ENCODE data around the gene SKIC3.

The SKIC3 gene

DNA sequence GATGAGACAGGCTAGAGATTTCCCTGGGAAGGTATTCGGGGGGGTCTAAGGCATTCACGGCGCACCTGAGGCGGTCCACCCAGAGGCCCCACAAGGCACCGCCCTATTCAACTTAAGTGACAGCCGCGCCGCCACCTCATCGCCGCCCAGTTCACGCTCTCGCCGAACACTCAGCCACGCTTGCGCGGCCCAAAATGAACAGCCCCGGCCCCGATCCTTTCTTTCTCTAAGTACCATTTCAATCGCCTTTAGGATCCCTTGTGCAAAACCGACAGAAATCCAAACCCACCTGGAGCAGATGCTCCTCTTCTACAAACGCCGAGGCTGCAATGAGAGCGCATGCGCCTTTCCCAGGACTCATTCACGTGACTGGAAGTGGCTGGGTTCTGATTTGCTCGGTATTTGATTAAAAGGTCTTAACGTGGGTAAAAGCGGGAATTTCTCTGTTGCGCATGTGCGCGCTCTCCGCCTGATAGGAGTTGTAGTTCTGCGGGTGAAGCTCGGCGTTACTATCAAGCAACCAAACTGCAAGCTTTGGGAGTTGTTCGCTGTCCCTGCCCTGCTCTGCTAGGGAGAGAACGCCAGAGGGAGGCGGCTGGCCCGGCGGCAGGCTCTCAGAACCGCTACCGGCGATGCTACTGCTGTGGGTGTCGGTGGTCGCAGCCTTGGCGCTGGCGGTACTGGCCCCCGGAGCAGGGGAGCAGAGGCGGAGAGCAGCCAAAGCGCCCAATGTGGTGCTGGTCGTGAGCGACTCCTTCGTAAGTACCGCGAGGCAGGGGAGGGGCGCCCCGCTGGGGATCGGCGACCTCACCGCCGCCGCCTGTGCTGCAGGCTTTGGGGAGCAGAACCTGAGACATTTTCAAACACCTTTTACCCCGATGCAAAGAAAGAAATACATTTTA, at the start of gene SKIC3, which contains the start of gene ARSK:
Gene SKIC3 (minus strand): TSS at position 331 of the 902 bp plus-strand sequence. CDS start 7,827 bp downstream, outside the sequence.
Gene ARSK (plus strand): TSS at position 455 of the 902 bp plus-strand sequence. CDS start 178 bp downstream, at position 633.
- DNase-seq (ENCODE audit: low read depth), result peak; percentile 99

DNA sequence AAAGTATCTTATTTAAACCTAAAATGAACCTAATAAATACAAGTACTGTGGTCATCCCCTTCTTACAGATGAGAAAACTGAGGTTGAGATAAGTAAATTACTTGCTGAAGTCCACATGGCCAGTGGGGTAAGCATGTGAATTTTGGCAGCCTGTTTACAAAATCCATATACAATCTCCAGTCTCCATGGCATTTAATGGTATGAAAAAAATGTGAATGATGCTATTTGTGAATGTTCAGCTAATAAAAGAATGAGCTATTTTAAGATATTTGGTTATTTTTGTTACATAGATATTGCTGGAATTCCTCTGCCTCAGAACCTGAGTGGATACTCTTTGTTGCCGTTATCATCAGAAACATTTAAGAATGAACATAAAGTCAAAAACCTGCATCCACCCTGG, 45.8 kb upstream of the SKIC3 start:
- DNase-seq (ENCODE audit: low read depth), result peak; percentile 64

DNA sequence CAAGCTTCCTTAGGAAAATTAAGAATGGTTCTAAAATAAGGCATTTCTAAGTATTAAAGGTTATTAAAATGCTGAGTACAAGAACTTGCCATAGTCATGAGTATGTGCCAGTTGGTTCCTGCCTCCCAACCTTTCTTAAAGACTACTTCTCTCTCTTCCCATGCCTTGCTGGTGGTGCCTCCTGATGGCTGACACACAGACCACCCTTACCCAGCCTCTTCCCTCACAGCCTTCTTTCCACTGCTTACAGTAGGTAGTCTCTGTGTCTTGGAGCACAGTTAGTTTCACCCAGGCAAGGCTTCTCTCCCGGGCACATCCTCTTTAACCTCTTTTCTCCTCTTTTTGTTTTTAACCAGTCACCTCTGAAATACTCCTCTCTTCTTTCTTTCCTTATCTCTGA, 44.5 kb upstream of the SKIC3 start:
- DNase-seq (ENCODE audit: low read depth), result no peak

DNA sequence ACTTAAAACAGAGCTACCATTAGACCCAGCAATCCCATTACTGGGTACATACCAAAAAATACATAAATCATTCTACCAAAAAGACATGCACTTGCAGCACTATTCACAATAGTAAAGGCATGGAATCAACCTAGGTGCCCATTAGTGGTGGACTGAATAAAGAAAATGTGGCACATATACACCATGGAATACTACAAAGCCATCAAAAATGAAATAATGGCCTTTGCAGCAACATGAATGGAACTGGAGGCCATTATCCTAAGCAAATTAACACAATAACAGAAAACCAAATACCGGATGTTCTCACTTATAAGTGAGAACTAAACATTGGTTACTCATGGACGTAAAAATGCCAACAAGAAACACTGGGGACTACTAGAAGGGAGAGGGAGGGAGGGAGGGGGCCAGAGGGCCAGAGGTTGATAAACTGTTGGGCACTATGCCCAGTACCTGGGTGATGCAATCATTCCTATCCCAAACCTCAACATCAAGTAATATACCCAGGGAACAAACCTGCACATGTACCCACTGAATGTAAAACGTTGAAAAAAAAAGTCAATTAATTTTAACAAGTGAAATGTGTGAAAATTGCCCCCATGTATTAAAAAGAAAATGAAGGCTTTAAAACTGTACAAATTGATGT, 40.6 kb upstream of the SKIC3 start:
- DNase-seq (ENCODE audit: low read depth), result no peak

DNA sequence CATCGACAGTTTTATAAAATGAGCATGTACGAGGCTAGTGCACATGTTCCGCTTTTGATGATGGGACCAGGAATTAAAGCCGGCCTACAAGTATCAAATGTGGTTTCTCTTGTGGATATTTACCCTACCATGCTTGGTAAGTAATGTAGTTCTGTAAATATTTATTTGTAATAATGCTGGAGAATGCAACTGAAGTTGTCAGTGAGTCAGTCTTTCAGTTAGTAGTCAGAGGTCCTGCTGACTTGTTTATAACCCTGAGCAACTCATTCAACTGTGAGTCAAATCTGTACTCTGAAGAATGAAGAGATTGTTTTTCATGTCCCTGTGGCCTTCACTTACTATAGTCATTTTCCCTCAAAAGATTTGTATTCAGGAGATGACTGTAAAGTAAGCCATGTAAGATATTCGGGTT, 36.7 kb upstream of the SKIC3 start:
- DNase-seq (ENCODE audit: low read depth), result peak; percentile 97

DNA sequence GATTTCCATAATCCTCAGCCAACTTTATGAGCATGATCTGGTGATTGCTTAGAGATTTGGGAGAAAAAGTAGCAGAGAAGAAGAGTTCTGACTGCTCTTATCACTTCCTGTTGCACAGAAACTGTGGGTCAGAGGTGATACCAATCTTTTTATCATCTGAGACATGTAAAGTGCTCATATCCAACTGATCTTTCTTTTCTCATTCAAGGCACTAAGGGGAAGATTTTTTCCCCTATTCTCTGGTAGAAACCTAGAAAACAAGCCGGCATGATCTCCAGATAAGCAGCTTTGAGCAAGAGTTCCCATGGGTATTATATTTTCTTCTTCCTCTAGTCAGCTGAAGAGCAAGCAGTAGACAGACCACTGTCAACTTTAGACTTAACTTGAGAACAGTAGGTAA, 36.1 kb upstream of the SKIC3 start:
- peak; percentile 26 for DNase-seq (ENCODE audit: low read depth)

DNA sequence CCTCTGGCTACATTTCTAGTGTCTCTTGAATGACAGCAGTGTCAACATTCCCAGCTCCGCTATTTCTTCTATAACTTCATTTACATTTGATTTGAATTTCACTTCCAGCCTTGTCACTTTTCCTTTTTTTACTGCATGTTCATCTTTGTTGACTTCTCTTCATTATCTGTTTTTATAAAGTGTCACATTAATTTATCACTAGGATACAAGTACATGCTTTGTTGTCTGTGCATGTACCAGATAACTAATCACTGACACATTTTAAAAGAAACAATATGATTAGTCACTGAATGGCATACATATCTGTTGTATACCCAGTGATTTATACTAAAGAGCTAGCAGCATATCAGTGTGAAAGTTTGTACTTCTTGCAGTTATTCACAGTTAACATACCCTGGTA, 29.2 kb upstream of the SKIC3 start:
- DNase-seq (ENCODE audit: low read depth), result no peak

DNA sequence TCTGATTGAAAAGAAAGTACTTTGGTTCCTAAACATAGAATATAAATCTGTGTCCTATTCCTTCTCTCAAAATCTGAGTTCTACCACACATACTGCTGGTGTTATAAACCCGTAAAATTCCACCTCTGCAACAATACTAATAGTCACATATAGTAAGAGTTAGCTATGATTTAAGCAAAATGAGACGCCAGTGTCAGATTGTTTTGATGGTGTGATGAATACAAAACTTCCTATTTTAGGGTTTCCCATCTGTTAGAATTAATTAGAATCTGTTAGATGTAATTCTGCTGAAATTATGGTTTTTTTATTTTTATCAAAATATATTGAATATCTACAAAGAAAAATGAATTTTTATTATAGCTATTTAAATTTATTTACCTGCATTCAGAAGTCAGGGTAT, 26.8 kb upstream of the SKIC3 start:
- no peak for DNase-seq (ENCODE audit: low read depth)

DNA sequence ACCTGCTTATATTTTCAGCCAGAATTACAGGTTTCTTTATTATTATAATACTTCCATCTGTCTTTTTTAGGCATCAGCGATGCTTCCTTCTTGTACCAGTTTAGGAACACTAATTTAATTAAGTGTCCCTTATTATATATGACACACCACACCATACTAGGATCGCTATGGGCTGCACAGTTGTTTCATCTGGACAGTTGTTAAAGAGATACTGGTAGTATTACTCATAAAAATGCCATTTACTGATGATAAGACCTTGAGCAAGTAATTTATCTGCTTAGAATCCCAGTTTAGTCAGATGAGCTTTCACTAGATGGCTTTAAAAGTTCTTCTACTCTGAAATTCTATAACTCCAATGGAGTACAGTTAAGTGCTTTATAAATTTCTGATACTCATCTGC, 17.2 kb upstream of the SKIC3 start:
- no peak for DNase-seq (ENCODE audit: low read depth)

DNA sequence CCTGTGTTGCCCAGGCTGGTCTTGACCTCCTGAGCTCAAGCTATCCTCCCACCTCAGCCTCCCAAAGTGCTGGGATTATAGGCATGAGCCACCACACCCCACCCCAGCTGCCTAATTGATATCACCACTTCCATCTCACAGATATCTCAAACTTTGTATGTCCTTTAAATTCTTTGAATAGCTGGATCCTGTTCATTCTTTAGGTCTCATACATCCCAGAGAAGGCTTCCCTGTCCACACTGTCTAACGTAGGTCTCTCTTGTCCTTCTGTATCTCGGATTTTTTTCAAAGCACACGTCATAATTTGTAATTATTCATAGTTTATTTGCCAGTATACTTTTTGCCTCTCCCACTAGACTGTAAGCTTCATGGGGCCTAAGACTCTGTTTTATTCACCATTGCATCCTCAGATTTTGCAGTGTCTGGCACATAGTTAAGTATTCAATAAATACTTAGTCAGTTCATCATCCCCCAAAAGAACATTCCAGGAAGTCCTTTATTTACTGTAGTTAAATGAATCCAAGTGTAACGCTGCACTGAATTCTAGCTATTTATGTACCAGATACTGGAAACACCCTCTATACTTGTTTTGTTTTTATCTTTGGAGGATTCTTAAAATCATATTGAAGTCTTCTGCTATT, 10.6 kb upstream of the SKIC3 start:
- peak; percentile 81 for DNase-seq (ENCODE audit: low read depth)

DNA sequence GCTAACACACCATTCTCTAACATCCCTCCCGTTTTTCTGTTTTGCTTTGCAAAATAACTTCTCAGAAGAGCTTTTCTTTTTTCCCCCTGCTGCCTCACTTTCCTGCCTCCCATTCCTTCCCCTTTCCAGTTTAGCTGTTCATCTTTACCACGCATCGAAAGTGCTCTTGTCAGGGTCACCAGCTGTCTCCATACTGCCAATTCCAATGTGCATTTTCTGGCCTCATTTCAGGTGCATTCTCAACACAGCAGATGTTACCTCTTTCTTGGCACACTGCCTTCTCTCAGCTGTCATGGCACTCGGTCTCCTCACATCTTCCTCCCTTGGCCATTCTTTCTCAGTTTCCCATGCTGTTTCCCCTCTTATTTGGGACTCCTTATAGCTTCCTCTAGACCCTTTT, 9.7 kb upstream of the SKIC3 start:
- DNase-seq (ENCODE audit: low read depth), result peak; percentile 18

DNA sequence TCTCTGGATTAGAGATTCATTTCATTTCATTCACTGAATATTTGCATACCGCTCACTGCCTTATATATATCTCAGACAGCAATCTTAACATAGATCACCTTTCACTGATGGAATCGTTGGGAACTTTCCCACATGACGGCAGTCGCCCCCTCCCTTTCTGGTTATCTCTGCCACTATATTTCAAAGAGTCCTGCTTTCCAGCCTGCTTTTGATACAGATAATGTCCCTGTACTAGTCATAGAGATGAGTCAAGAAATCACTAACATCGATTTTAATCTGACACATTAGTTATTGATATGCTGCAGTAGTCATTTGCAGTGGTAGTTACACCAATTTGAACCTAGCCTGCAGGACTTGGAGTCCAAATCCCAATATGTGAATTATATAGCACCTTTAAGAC, 8.6 kb upstream of the SKIC3 start:
- DNase-seq (ENCODE audit: low read depth), result no peak

DNA sequence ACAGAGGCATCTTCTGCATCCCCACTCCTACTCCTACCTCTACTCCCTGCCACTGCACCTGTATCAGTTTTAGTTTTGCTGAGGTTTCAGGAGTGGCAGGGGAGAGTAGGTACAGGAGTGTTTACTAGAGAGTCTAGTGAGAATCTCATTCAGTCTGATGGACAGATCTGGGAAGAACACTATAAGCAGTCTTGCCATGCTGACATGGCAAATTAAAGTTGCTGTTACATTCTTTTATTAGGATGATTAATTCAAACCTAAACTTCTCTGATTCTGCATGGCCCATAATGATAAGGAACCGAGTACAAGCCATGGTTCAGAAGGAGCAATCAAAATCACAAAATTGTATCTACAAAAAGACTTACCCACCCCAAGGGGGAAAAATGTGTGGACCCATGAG, 7.5 kb upstream of the SKIC3 start:
- DNase-seq (ENCODE audit: low read depth), result no peak

DNA sequence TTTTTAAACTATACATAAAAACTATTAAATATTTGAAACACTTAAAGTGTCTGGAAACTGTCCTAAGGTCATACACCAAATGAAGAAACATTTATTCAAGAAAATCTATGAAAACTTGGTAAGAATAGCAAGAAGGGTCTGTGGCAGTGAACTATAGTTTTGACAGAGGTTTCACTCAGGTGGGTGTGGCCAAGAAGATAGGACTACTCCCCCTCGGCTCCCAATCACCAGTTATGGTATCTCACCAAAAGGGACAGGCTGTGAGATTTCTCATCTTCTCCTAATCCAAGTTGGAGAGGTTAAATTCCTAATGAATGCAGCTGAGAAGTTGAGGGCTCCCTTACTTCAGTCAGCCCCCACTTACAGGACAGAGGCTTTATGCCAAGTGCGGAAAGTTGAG, 3.1 kb upstream of the SKIC3 start:
- DNase-seq (ENCODE audit: low read depth), result no peak

DNA sequence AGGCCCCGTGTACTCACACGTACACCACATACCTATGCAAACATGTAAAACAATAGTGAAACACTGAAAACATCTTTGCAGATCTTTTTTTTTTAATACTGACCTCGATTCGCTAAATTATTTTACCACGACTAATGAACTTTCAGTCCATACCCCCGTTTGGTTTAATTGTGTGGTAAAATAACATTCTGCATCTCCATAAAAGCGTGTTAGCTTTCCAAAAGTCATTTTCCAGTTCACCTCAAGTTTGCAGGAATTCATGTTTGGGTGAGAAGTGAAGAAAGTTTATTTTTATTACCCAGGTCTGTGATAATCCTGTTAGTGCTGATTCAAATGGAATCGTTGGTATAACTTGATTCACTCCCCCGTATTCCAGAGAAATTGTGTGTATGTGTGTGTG, 776 bp upstream of the SKIC3 start:
- DNase-seq (ENCODE audit: low read depth), result peak; percentile 16

DNA sequence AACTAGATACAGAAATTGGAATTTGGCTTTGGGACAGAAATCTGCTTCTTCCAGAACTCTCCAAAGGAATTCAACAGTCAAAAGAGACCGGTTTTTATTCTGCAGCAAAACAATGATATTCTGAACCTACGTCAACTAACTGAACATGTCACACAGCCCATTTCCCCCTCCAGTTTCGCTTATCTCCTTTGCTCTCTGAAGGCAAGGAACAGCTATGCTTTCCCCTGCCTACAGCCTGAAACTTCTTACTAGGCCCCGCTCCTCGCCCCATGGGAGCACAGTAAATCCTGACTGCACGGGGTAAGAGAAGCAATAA, 488 bp downstream of the SKIC3 start:
- DNase-seq (ENCODE audit: low read depth), result no peak

DNA sequence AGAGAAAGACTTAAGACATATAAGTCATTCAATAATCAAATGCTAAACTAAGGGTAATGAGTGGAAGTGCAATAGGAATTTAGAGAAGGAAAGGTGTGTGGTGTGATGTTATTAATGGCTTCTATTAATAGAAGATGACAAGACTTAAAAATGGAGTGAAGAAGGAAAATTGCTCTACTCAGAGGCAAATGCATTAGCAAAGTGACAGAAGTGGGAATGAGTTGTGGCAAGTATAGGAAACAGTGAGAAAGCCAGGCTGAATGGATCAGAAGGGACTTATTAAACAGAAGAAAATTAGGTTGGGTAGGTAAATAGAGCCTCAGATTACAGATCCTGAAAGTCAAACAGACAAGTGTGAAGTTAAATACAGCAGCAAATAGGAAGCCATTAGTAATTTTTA, 5.7 kb downstream of the SKIC3 start:
- no peak for DNase-seq (ENCODE audit: low read depth)

DNA sequence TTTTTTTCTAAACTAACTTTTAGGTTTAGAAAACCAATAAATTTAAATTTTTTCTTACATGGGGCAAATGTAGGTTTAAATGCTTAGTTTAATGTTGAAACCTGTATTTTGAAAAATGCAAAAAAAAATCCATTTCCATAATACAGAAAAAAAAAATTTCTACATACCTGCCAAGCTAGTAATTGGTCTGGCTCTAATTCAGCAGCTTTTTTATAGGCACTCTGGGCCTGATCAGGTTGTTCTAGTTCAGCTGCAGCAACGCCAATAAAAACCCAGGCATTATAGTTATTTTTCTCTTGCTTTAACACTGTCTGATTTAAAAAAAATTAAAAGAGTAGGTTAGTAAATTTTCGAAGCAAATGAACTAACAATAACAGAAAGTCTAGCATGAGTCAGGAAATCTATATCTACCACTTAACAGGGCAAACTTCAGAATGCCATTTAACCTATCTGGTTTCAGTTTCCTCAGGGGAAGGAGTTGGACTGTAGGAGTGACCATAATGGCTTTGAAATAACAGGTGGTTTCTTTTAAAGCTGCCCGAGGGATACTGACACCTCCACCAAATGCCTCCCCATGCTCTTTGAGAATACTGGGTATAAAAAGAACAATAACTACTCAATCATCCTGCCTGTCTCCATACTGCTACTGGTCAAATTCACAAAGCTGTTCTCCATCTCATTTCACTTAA, 11.6 kb downstream of the SKIC3 start:
- peak; percentile 30 for DNase-seq (ENCODE audit: low read depth)

DNA sequence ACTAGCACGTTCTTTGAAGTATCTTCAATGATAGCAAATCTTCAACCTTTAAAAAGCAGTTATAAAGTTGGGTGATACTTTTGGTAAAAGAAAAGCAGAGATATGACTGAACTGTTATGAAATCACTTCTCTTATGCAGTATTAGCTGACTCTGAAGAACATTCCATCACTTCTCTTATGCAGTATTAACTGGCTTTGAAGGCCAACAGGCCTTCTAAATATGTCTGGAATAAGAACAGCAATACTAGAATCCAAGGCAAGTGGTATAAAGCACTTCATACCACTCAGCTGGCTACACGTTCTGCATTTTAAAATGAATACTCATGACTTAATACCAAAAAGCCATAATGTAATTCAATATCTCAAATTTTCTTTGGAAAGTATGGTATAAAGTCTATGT, 17.3 kb downstream of the SKIC3 start:
- peak; percentile 71 for DNase-seq (ENCODE audit: low read depth)

DNA sequence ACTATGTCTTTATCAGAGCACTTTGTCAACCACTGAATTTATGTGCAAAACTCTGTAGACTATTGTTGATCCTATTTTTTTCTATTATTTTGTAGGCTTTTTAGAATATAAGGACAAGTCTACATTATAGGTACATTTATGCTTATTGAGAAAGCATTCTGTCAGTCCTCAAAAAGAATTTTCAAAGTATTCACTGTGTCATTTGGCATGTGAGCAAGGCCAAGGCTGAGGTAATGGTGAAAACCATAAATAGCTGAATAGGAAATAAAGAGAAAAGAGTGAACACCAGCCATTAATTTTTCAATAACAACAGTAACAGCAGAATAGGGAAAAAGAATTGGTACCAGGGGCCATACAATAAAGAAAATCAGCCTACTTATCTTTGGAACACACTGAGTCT, 21.0 kb downstream of the SKIC3 start:
- peak; percentile 67 for DNase-seq (ENCODE audit: low read depth)

DNA sequence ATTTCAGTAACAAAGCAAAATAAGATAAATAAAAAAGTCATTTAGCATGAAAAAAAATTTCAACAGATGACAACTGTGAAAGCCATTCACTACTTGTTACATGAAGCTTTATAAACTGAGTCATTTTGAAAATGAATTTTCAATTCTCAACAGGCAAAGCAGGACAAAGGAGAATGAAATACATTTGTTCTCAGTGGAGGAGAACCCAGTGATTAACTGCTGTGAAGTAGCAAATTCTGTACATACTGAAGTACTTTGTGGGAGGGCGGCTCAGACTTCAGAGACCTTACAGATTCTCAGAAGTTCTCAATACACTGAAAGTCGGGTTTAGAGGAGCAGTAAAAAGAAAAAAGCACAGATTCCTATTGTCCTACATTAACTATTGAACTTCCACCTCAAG, 21.7 kb downstream of the SKIC3 start:
- DNase-seq (ENCODE audit: low read depth), result peak; percentile 57

DNA sequence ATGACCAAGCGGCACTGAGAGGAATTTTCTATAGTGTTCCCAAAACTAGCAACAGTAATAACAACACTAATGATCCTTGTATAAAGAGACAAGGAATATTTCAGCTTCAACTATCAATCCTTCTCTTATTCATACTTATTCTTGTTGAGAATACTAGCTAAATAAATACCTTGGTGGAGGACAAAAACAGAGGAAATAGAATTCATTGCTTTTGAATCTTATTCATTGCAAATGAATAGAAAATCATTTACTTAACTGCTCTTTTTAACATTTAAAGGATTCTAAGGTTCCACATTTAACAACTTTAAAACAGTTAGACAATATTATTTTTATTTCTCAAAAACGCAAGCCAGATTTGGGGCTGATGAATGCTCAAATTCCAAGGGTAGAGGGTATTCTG, 22.4 kb downstream of the SKIC3 start:
- no peak for DNase-seq (ENCODE audit: low read depth)

DNA sequence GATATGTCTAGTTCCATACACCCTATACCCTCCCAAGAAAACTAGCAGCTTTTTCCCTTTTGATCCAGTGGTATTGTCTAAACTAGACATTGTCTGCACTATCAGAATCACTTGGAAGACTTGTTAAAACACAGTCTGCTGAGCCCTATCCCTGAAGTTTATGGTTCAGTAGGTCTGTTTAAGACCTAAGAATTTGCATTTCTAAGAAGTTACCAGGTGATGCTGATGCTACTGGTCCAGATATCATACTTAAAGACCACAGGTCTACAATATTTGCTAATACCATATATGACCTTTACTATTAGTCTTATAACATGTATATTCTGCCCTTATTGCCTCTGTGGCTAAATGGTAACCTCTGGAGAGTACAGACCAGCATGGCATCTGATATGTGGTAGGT, 23.3 kb downstream of the SKIC3 start:
- DNase-seq (ENCODE audit: low read depth), result no peak
